ENCODE measurements around the gene CPZ. TPM values are rescaled to one million over a fixed set of nuclear protein-coding genes. Genes with fewer than 3 reads are reported as not detected.

The CPZ gene
- total RNA-seq, 1 experiment from 2014 or later = 37.3 TPM

GRCh38 chr4:8597319-8597718 lies 4.8 kb downstream of the CPZ start:
- Histone ChIP-seq H2BK15ac (ENCODE audit: low read depth, low read length) (no peak overlapping the region), H3K9me3 (ENCODE audit: control insufficient read depth, low read depth, low read length) (no peaks in the 10 kb centered on the region), H3K14ac (ENCODE audit: insufficient read depth, low read length) (no peak overlapping the region; the same call in 1 of the 2 replicates), H3K18ac (ENCODE audit: insufficient read length, low read depth, low read length) (no peak overlapping the region), H3K79me1 (ENCODE audit: insufficient read depth, low read depth, low read length, poor library complexity, severe bottlenecking) (no peaks in the 10 kb centered on the region), H3T11ph (ENCODE audit: low read length) (no peak overlapping the region), H3K23ac (ENCODE audit: insufficient read length, low read depth, low read length) (no peak overlapping the region), H3K56ac (ENCODE audit: insufficient read length, low read depth, low read length) (no peak overlapping the region), H3K27me3 (ENCODE audit: insufficient read depth, low read length) (no peaks in the 10 kb centered on the region), H4K5ac (ENCODE audit: insufficient read length, low read depth, low read length) (no peak overlapping the region), H2BK5ac (ENCODE audit: insufficient read length, low read length) (no peak overlapping the region), H2BK120ac (ENCODE audit: low read depth, low read length, poor library complexity, severe bottlenecking) (no peak overlapping the region), H3K79me2 (ENCODE audit: insufficient read depth, low read length) (no peaks in the 10 kb centered on the region), H4K91ac (ENCODE audit: insufficient read length, low read depth, low read length) (no peak overlapping the region), H3K4ac (ENCODE audit: low read depth, low read length) (no peak overlapping the region), H3K4me1 (ENCODE audit: insufficient read depth, low read length) (no peaks in the 10 kb centered on the region; the same call in 1 of the 2 replicates), H4K8ac (replicated peaks; ENCODE audit: insufficient read length, low read depth, low read length) (no peak overlapping the region), H3K23me2 (ENCODE audit: insufficient read length, low read depth, low read length, poor library complexity, severe bottlenecking) (peaks cover 8% of the 10 kb centered on the region), H2BK20ac (ENCODE audit: low read depth, low read length, poor library complexity, severe bottlenecking) (no peak overlapping the region), H4K20me1 (ENCODE audit: control insufficient read depth, insufficient read depth, insufficient read length) (no peaks in the 10 kb centered on the region), H3K27ac (ENCODE audit: insufficient read length, low read depth, low read length) (no peak overlapping the region), H2BK12ac (ENCODE audit: insufficient read length, low read depth, low read length) (no peak overlapping the region), H3K9ac (ENCODE audit: extremely low read depth, insufficient read length, low read length) (no peak overlapping the region), H3K4me2 (ENCODE audit: insufficient read depth, insufficient read length, low read length) (no peak overlapping the region), H2AK5ac (ENCODE audit: insufficient read length, low read length) (no peak overlapping the region), H2AFZ (ENCODE audit: low read length) (no peak overlapping the region)
- TF ChIP-seq CTCF (conservative IDR thresholded peaks at IDR 0.05) = no peak
- Mint-ChIP-seq H3K27ac (no peak overlapping the region), H3K4me3 (no peak overlapping the region), H3K36me3 (ENCODE audit: insufficient read depth in 1 of 3, low read depth in 3 of 3) (peaks cover 0 to 48% (median 30%) of the 10 kb centered on the region in 3 experiments; a peak in 6 of 7 replicates), H3K9me3 (no peaks in the 10 kb centered on the region), H3K27me3 (ENCODE audit: low read depth) (no peaks in the 10 kb centered on the region), H3K4me1 (peaks cover 13 to 18% of the 10 kb centered on the region in 2 experiments)
- whole genome bisulfite sequencing (ENCODE audit: extremely low coverage, insufficient read length, low lambda C conversion rate) = no CpG with 5 or more reads among the region's 13 CpGs
- no peak for DNase-seq
